Erythroblast (primary cell): ENCODE measurements around the gene RPS27L.

Experiments used
- GATA1 ChIP-seq: IDR thresholded peaks from 2 replicates; pipeline ENCODE4 v1.6.1; 2011; ENCODE audit warnings: low read depth, mild to moderate bottlenecking, control low read depth, low read length, moderate library complexity
- POLR2A ChIP-seq: IDR thresholded peaks from 2 replicates; pipeline ENCODE4 v1.6.1; 2011; ENCODE audit warnings: mild to moderate bottlenecking, low read length

DNA sequence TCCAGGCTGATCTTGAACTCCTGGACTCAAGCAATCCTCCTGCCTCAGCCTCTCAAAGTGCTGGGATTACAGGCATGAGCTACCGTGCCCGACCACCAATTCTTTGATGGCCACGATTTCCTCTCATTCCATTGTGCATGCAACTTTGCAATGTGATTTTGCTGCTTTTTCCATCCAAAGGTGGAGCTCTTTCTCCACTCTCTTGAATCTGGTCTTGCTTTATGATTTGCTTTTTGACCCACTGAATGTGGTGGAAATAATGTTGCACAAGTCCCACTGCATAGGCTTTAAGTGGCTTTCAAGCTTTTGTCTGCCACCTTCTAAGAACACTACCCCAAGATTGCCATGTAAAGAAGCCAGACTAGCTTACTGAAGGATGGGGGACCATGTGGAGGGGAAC, 10.6 kb downstream of the RPS27L start:
- no peak for TF ChIP-seq POLR2A
- no peak for TF ChIP-seq GATA1
